K562 (cell line): ENCODE data around the gene IGSF3. TPM values are rescaled to one million over a fixed set of nuclear protein-coding genes. Genes with fewer than 3 reads are reported as not detected.

Source experiments
- ATAC-seq: fragments of 200-7000 bp; cut with Tn5 transposase; 3 replicates; pipeline ENCODE4 v1.9.1; 2020; ENCODE audit warnings: moderate library complexity
- BruUV-seq: library from RNA; stranded (reverse); fragments of 400-500 nt; replicated peaks from 2 replicates; lab custom pipeline; 2021; lab: Mats Ljungman, UMichigan
- CTCF ChIA-PET: fragments of 300-600 bp; formaldehyde crosslinking; extraction: SDS; loops from one replicate; lab custom pipeline; 2021; ENCODE audit warnings: low intra/inter-chr PET ratio; lab: Yijun Ruan, JAX
- POLR2A ChIA-PET: fragments of 300-600, 350-650 bp; sonication (Branson Sonifier 250); formaldehyde crosslinking; extraction: SDS; loops from one replicate; lab custom pipeline; 2021; ENCODE audit warnings: antibody characterized with exemption, inconsistent platforms; lab: Yijun Ruan, JAX
- DNase-seq, 4 experiments: peaks; one replicate each; pipeline versions ENCODE4 v3.0.0 to v3.0.0-alpha.2; 2011 to 2018; ENCODE audit warnings: low spot score in 3 of 4, mixed read lengths in 3 of 4; ENCODE audit errors: extremely low read depth in 1 of 4
- FAIRE-seq: peaks from 2 replicates; lab custom pipeline; 2011; peaks lifted over from hg19 to GRCh38; lab: Jason Lieb, UNC
- H2AFZ ChIP-seq: 2 replicates; pipeline ENCODE4 v1.6.0; 2011; ENCODE audit warnings: low read depth, low read length, control low read depth, inconsistent platforms
- H3K27ac ChIP-seq: fragments of 200-600 bp; 3 replicates; pipeline ENCODE4 v1.8.0; 2011; ENCODE audit warnings: low read depth, mild to moderate bottlenecking, control low read depth, inconsistent platforms, low read length, moderate library complexity, mixed read lengths; ENCODE audit errors: extremely low read depth
- H3K27me3 ChIP-seq, 2 experiments: fragments of 300-600 bp in 1 of 2; 2 replicates in 1 of 2; 3 replicates in 1 of 2; pipeline versions ENCODE4 v1.6.0 to v1.8.0; 2011; ENCODE audit warnings: inconsistent platforms in 2 of 2, low read length in 2 of 2, mild to moderate bottlenecking in 1 of 2, mixed read lengths in 1 of 2, moderate library complexity in 1 of 2; ENCODE audit not compliant: control insufficient read depth in 2 of 2, insufficient read depth in 2 of 2
- H3K36me3 ChIP-seq: fragments of 300-600 bp; 3 replicates; pipeline ENCODE4 v1.8.0; 2011; ENCODE audit warnings: mild to moderate bottlenecking, low read length, inconsistent platforms; ENCODE audit not compliant: control insufficient read depth, insufficient read depth
- H3K4me1 ChIP-seq, 2 experiments: fragments of 200-600 bp in 1 of 2; replicated peaks in 1 of 2; 2 replicates in 1 of 2; 3 replicates in 1 of 2; pipeline versions ENCODE4 v1.5.1 to v1.8.0; 2011; ENCODE audit warnings: inconsistent platforms in 2 of 2, low read length in 2 of 2, mild to moderate bottlenecking in 1 of 2, mixed read lengths in 1 of 2, moderate library complexity in 1 of 2; ENCODE audit not compliant: control insufficient read depth in 2 of 2, insufficient read depth in 2 of 2
- H3K4me2 ChIP-seq: 2 replicates; pipeline ENCODE4 v1.6.1; 2011; ENCODE audit warnings: low read length, control low read depth, inconsistent platforms, mixed read lengths; ENCODE audit not compliant: insufficient read depth
- H3K4me3 ChIP-seq: fragments of 200-600 bp; sonication (generic), shearing (Covaris generic); 2 replicates; pipeline ENCODE4 v1.5.1; 2016; ENCODE audit warnings: control low read depth, inconsistent platforms
- H3K79me2 ChIP-seq: fragments of 200-600 bp; 3 replicates; pipeline ENCODE4 v1.8.0; 2011; ENCODE audit warnings: low read length, inconsistent platforms; ENCODE audit not compliant: control insufficient read depth, insufficient read depth
- H3K9ac ChIP-seq, 2 experiments: 2 replicates each; pipeline versions ENCODE4 v1.6.0 to v1.6.1; 2011; ENCODE audit warnings: low read depth in 2 of 2, low read length in 2 of 2, control low read depth in 1 of 2, inconsistent platforms in 1 of 2, mild to moderate bottlenecking in 1 of 2, mixed read lengths in 1 of 2; ENCODE audit not compliant: insufficient read depth in 1 of 2
- H3K9me1 ChIP-seq: one replicate; pipeline ENCODE4 v1.6.0; 2011; ENCODE audit warnings: inconsistent platforms, mild to moderate bottlenecking, low read length, moderate library complexity; ENCODE audit not compliant: control insufficient read depth, insufficient read depth
- H3K9me3 ChIP-seq: replicated peaks from 2 replicates; pipeline ENCODE4 v1.5.1; 2011; ENCODE audit warnings: low read depth, low read length, inconsistent platforms; ENCODE audit not compliant: control insufficient read depth, insufficient read depth
- H4K20me1 ChIP-seq: replicated peaks from 2 replicates; pipeline ENCODE4 v1.6.1; 2011; ENCODE audit warnings: low read length, inconsistent platforms, mixed read lengths; ENCODE audit not compliant: control insufficient read depth, insufficient read depth
- COPS2 ChIP-seq: fragments of 450-650 bp; conservative IDR thresholded peaks from 2 replicates; pipeline ENCODE4 v1.6.1; 2016; ENCODE audit warnings: mild to moderate bottlenecking, moderate library complexity
- CTCF ChIP-seq, 3 experiments: IDR thresholded peaks in 2 of 3; conservative IDR thresholded peaks in 1 of 3; 2 replicates each; pipeline ENCODE4 v1.5.1; 2011 to 2012; ENCODE audit warnings: low read length in 3 of 3, mild to moderate bottlenecking in 3 of 3, control low read depth in 2 of 3, improper control_type of control experiment in 1 of 3, inconsistent platforms in 1 of 3, low read depth in 1 of 3, mixed read lengths in 1 of 3, moderate library complexity in 1 of 3; ENCODE audit not compliant: insufficient read depth in 2 of 3
- FOXK2 ChIP-seq, 2 experiments: fragments of 450-650 bp; IDR thresholded peaks in 1 of 2; conservative IDR thresholded peaks in 1 of 2; 2 replicates each; pipeline ENCODE4 v1.6.1; 2016; ENCODE audit warnings: low read depth in 2 of 2, mild to moderate bottlenecking in 1 of 2
- GABPB2 ChIP-seq: fragments of 250-450 bp; sonication (Bioruptor Pico); conservative IDR thresholded peaks from 2 replicates; pipeline ENCODE4 v1.5.1; 2021; ENCODE audit warnings: mild to moderate bottlenecking
- HBP1 ChIP-seq: fragments of 450-650 bp; formaldehyde crosslinking; IDR thresholded peaks from 2 replicates; pipeline ENCODE4 v1.4.0; 2022; ENCODE audit warnings: missing genetic modification characterization
- HDAC1 ChIP-seq, 2 experiments: fragments of 450-650 bp; IDR thresholded peaks; 2 replicates each; pipeline ENCODE4 v1.6.1; 2016 to 2017; ENCODE audit warnings: inconsistent platforms in 1 of 2, mild to moderate bottlenecking in 1 of 2, moderate library complexity in 1 of 2
- ID3 ChIP-seq, 2 experiments: fragments of 250-450 bp in 1 of 2; fragments of 450-650 bp in 1 of 2; sonication (Bioruptor Pico) in 1 of 2; IDR thresholded peaks; 2 replicates each; pipeline versions ENCODE4 v1.6.1 to v1.8.0; 2016 to 2021; ENCODE audit warnings: mild to moderate bottlenecking in 2 of 2, moderate library complexity in 2 of 2, missing compliant biosample characterization in 1 of 2, missing genetic modification characterization in 1 of 2
- MCM7 ChIP-seq, 2 experiments: fragments of 450-650 bp; IDR thresholded peaks; 2 replicates each; pipeline ENCODE4 v1.6.1; 2016 to 2018
- MTF1 ChIP-seq: fragments of 250-450 bp; sonication (Bioruptor Pico); IDR thresholded peaks from 2 replicates; pipeline ENCODE4 v1.9.0; 2021; ENCODE audit warnings: moderate library complexity, mild to moderate bottlenecking, inconsistent platforms, borderline replicate concordance
- PHB ChIP-seq: fragments of 250-450 bp; sonication (Bioruptor Pico); IDR thresholded peaks from 2 replicates; pipeline ENCODE4 v1.5.0; 2021
- PHF8 ChIP-seq: fragments of 200-600 bp; sonication (generic); IDR thresholded peaks from 2 replicates; pipeline ENCODE4 v1.6.1; 2012; ENCODE audit warnings: mixed run types, mild to moderate bottlenecking, inconsistent platforms, low read length, moderate library complexity, borderline replicate concordance
- STAG1 ChIP-seq: sonication (generic); formaldehyde crosslinking; IDR thresholded peaks from 2 replicates; pipeline ENCODE4 v1.5.0; 2020; ENCODE audit warnings: missing genetic modification reagents, borderline replicate concordance
- TCF3 ChIP-seq: sonication (generic); formaldehyde crosslinking; IDR thresholded peaks from 2 replicates; pipeline ENCODE4 v1.4.0; 2020; ENCODE audit warnings: mild to moderate bottlenecking, missing genetic modification reagents
- ZBTB2 ChIP-seq: fragments of 450-650 bp; IDR thresholded peaks from 2 replicates; pipeline ENCODE4 v1.6.1; 2016; ENCODE audit warnings: antibody characterized with exemption
- ZKSCAN8 ChIP-seq: fragments of 200-800 bp; sonication (Bioruptor generic); IDR thresholded peaks from 2 replicates; pipeline ENCODE4 v1.6.1; 2016; ENCODE audit warnings: missing genetic modification characterization, missing compliant biosample characterization
- WGBS: fragments of 100-300 bp; shearing (Covaris generic); methylation state at CpG from one replicate; pipeline ENCODE4 v1.1.6; 2016; ENCODE audit warnings: low coverage, mixed read lengths; ENCODE audit not compliant: insufficient coverage; ENCODE audit errors: missing lambda C conversion rate; 5-methylcytosine and 5-hydroxymethylcytosine counted together
- in situ Hi-C: fragments of 300-500 bp; cut with MboI; formaldehyde crosslinking; loops from 4 replicates; pipeline ENCODE4 v1.15.0; 2018; ENCODE audit warnings: inconsistent platforms, mixed read lengths
- intact Hi-C: fragments of 100-400 bp; cut with micrococcal nuclease; formaldehyde crosslinking; loops from 2 replicates; pipeline ENCODE4 v1.14.2; 2022
- polyA plus RNA-seq, 8 experiments: library from polyadenylated mRNA; depleted of rRNA in 4 of 8; stranded (reverse) in 5 of 8; unstranded in 3 of 8; fragments of >200 nt; fragmentation: Nextera tagmentation in 2 of 8; fragmentation: Illumina TruSeq in 1 of 8; extraction: Ambion mirVana in 2 of 8; extraction: Trizol in 1 of 8; gene quantifications; 2 replicates each; pipeline versions ENCODE4 v1.2.1 to v1.2.3, GENCODE V29; 2011 to 2014; ENCODE audit warnings: inconsistent platforms in 1 of 8, missing spikeins in 1 of 8
- total RNA-seq, 7 experiments: library from RNA; depleted of rRNA in 6 of 7; stranded (reverse); fragments of >200 nt in 6 of 7; fragmentation: Illumina TruSeq in 2 of 7; extraction: Trizol in 2 of 7; gene quantifications; 2 replicates each; pipeline versions ENCODE4 v1.2.1 to v1.2.3, GENCODE V29; 2011 to 2021; ENCODE audit warnings: low replicate concordance in 1 of 7

IGSF3 gene
- total and polyA plus RNA-seq, 9 of the 15 experiments (the other 6 are each of a cell fraction or from before 2014, with no cell fraction given): 1.1 to 15.0 (median 8.3) TPM

- TF ChIP-seq CTCF (IDR thresholded peaks at IDR 0.05 in 2 of 3, conservative IDR thresholded peaks at IDR 0.05 in 1 of 3; ENCODE audit: insufficient read depth in 2 of 3, low read depth in 1 of 3, low read length in 3 of 3) (no peak), HDAC1 (IDR thresholded peaks at IDR 0.05) (no peak), GABPB2 (CRISPR knock-in tag) (no peak), PHB (CRISPR knock-in tag) (no peak), ZKSCAN8 (CRISPR knock-in tag) (no peak), STAG1 (CRISPR knock-in tag) (no peak)
- TF ChIP-seq, all 486 proteins: peak for 0
Observed at GRCh38 chr1:116671912-116672311, 4.4 kb upstream of the IGSF3 start (continued).

- Histone ChIP-seq H3K9me3 (peaks cover 6% of the 10 kb centered on the region), H3K4me3 (no peak overlapping the region), H3K36me3 (no peaks in the 10 kb centered on the region), H3K4me1 (peaks cover 13 to 17% of the 10 kb centered on the region in 2 experiments), H3K79me2 (peaks cover 8% of the 10 kb centered on the region; the same call in 1 of the 3 replicates), H4K20me1 (0 out of 2 replicates have a peak, but pooled peaks cover 3% of the 10 kb centered on the region), H3K27me3 (no peaks in the 10 kb centered on the region), H3K9ac (no peak overlapping the region), H2AFZ (no peak overlapping the region), H3K9me1 (peaks cover 3% of the 10 kb centered on the region), H3K27ac (no peak overlapping the region), H3K4me2 (no peak overlapping the region)
- POLR2A ChIA-PET: interaction anchor here (0.6 to 2.8 kb wide), 5 partner anchors 9 to 957 kb away, joined by 3 to 9 read pairs (median 5); no protein-coding TSS in a partner anchor
- in situ Hi-C loops: no loop called here
- FAIRE-seq (no peak), DNase-seq (peak in 1 of 4 experiments; percentile 13), ATAC-seq (no peak)
- intact Hi-C loops: no loop called here
- no TSS peak for BruUV-seq
- 53% methylated on average over 7 of the region's 7 CpGs for WGBS
- CTCF ChIA-PET: no interaction called here
- TF ChIP-seq FOXK2 (conservative IDR thresholded peaks at IDR 0.05 in 1 of 2, IDR thresholded peaks at IDR 0.05 in 1 of 2; ENCODE audit: low read depth in 2 of 2) (no peak), PHF8 (no peak), MTF1 (CRISPR knock-in tag) (no peak), COPS2 (no peak), TCF3 (CRISPR knock-in tag) (no peak), HBP1 (CRISPR knock-in tag) (peak; percentile 86), MCM7 (IDR thresholded peaks at IDR 0.05) (0 out of 4 replicates have a peak, but pooled peaks of 1 of the 2 experiments have one; percentile 11), ID3 (CRISPR knock-in tag; IDR thresholded peaks at IDR 0.05) (no peak), ID3 (tag; IDR thresholded peaks at IDR 0.05) (no peak), ZBTB2 (0 out of 2 replicates have a peak, but pooled peaks have one; percentile 23)
Observed at GRCh38 chr1:116671072-116671760, 3.7 kb upstream of the IGSF3 start.
